SU-DHL-6 (cell line): ENCODE measurements around the gene ARL2.

Experiments
- CTCF ChIP-seq: fragments of 200-600 bp; sonication (generic); IDR thresholded peaks from one replicate; pipeline ENCODE4 v1.5.1; 2017; ENCODE audit warnings: antibody characterized with exemption, mild to moderate bottlenecking, low read length, moderate library complexity; ENCODE audit not compliant: insufficient read depth, poor library complexity, severe bottlenecking
- EZH2phosphoT487 ChIP-seq: fragments of 200-600 bp; sonication (generic), shearing (Covaris generic); conservative IDR thresholded peaks from 2 replicates; pipeline ENCODE4 v1.6.1; 2018; ENCODE audit warnings: mild to moderate bottlenecking, antibody characterized with exemption, low read length, moderate library complexity, mixed read lengths

GRCh38 chr11:65035579-65035978, 21.6 kb downstream of the ARL2 start:
- TF ChIP-seq CTCF (no peak), EZH2phosphoT487 (no peak)
